Smooth muscle cell of the brain vasculature (primary cell): ENCODE data around the gene MKRN3.

Experiments
- DNase-seq: peaks from one replicate; pipeline ENCODE4 v3.0.0-alpha.2; 2012; ENCODE audit warnings: low read depth, low spot score

Gene MKRN3

GRCh38 chr15:23565395-23566070 is at the start of gene MKRN3:
TSS of gene MKRN3 (plus strand) at chr15:23565674. CDS start at chr15:23565783, 109 bp downstream.
- DNase-seq, result no peak

GRCh38 chr15:23516866-23517265 is 48.6 kb upstream of the MKRN3 start:
- no peak for DNase-seq

GRCh38 chr15:23518104-23518503 is 47.4 kb upstream of the MKRN3 start:
- DNase-seq, result no peak

- no peak for DNase-seq
These were observed 40.7 kb upstream of the MKRN3 start for GRCh38 chr15:23524816-23525215.

GRCh38 chr15:23529891-23530290 is 35.6 kb upstream of the MKRN3 start:
- no peak for DNase-seq

- no peak for DNase-seq
These were observed 33.5 kb upstream of the MKRN3 start for GRCh38 chr15:23532024-23532423.

- DNase-seq, result no peak
These were observed 28.8 kb upstream of the MKRN3 start for GRCh38 chr15:23536659-23537058.

- DNase-seq, result no peak
These were observed 26.8 kb upstream of the MKRN3 start for GRCh38 chr15:23538648-23539047.

- no peak for DNase-seq
These were observed 25.6 kb upstream of the MKRN3 start for GRCh38 chr15:23539892-23540291.

- DNase-seq, result no peak
These were observed 19.3 kb upstream of the MKRN3 start for GRCh38 chr15:23546158-23546557.

GRCh38 chr15:23548071-23548470 is 17.4 kb upstream of the MKRN3 start:
- DNase-seq, result no peak

GRCh38 chr15:23561914-23562313 is 3.6 kb upstream of the MKRN3 start:
- no peak for DNase-seq

GRCh38 chr15:23564821-23565394 is 566 bp upstream of the MKRN3 start:
- no peak for DNase-seq

- no peak for DNase-seq
These were observed 639 bp downstream of the MKRN3 start for GRCh38 chr15:23566071-23566554.

- no peak for DNase-seq
These were observed 1.2 kb downstream of the MKRN3 start for GRCh38 chr15:23566651-23567050.

GRCh38 chr15:23567921-23568320 is 2.4 kb downstream of the MKRN3 start:
- DNase-seq, result no peak

- DNase-seq, result no peak
These were observed 3.9 kb downstream of the MKRN3 start for GRCh38 chr15:23569151-23569925.

GRCh38 chr15:23570486-23570885 is 5.0 kb downstream of the MKRN3 start:
- DNase-seq, result no peak

- DNase-seq, result no peak
These were observed 7.4 kb downstream of the MKRN3 start for GRCh38 chr15:23572844-23573243.

- no peak for DNase-seq
These were observed 9.3 kb downstream of the MKRN3 start for GRCh38 chr15:23574742-23575141.

GRCh38 chr15:23576061-23576460 is 10.6 kb downstream of the MKRN3 start:
- no peak for DNase-seq

- no peak for DNase-seq
These were observed 13.2 kb downstream of the MKRN3 start for GRCh38 chr15:23578521-23579150.
